ENCODE measurements around the gene CREB3L2. TPM values are rescaled to one million over a fixed set of nuclear protein-coding genes. Genes with fewer than 3 reads are reported as not detected.

Gene CREB3L2
- total RNA-seq, 2 experiments from 2014 or later: 23.7 to 27.2 TPM

- CTCF ChIA-PET: no interaction called here
- POLR2A ChIA-PET: no interaction called here
Observed at GRCh38 chr7:137888241-137888640, 113.6 kb downstream of the CREB3L2 start.

- POLR2A ChIA-PET: no interaction called here
- CTCF ChIA-PET: no interaction called here
Observed at GRCh38 chr7:137886746-137887145, 115.1 kb downstream of the CREB3L2 start.

GRCh38 chr7:137886281-137886680 is 115.6 kb downstream of the CREB3L2 start:
- CTCF ChIA-PET: no interaction called here
- POLR2A ChIA-PET: no interaction called here

GRCh38 chr7:137885678-137886077 is 116.2 kb downstream of the CREB3L2 start:
- POLR2A ChIA-PET: no interaction called here
- CTCF ChIA-PET: no interaction called here

- ChIA-PET POLR2A (no interaction called here), CTCF (no interaction called here)
Observed at GRCh38 chr7:137882806-137883205, 119.1 kb downstream of the CREB3L2 start.

- POLR2A ChIA-PET: no interaction called here
- CTCF ChIA-PET: no interaction called here
Observed at GRCh38 chr7:137882261-137882668, 119.6 kb downstream of the CREB3L2 start.

GRCh38 chr7:137881607-137882260 is 120.2 kb downstream of the CREB3L2 start:
- POLR2A ChIA-PET: no interaction called here
- CTCF ChIA-PET: no interaction called here

GRCh38 chr7:137880432-137880831 is 121.5 kb downstream of the CREB3L2 start:
- CTCF ChIA-PET: interaction anchor here (1.1 kb wide), 1 partner anchor 129 kb away, joined by 3 read pairs; no protein-coding TSS in a partner anchor
- POLR2A ChIA-PET: no interaction called here

GRCh38 chr7:137879357-137880158 is 122.3 kb downstream of the CREB3L2 start:
- CTCF ChIA-PET: no interaction called here
- POLR2A ChIA-PET: no interaction called here

GRCh38 chr7:137878333-137878961 is 123.4 kb downstream of the CREB3L2 start:
- ChIA-PET POLR2A (no interaction called here), CTCF (no interaction called here)

- ChIA-PET POLR2A (no interaction called here), CTCF (no interaction called here)
Observed at GRCh38 chr7:137877027-137877675, 124.7 kb downstream of the CREB3L2 start.

GRCh38 chr7:137875746-137876145 is 126.1 kb downstream of the CREB3L2 start:
- CTCF ChIA-PET: no interaction called here
- POLR2A ChIA-PET: no interaction called here

GRCh38 chr7:137873979-137874777 is 127.7 kb downstream of the CREB3L2 start:
- CTCF ChIA-PET: interaction anchor here (0.6 kb wide), 1 partner anchor 22 kb away, joined by 3 read pairs; no protein-coding TSS in a partner anchor
- POLR2A ChIA-PET: no interaction called here

GRCh38 chr7:137873524-137873923 is 128.4 kb downstream of the CREB3L2 start:
- CTCF ChIA-PET: no interaction called here
- POLR2A ChIA-PET: no interaction called here

- CTCF ChIA-PET: no interaction called here
Observed at GRCh38 chr7:137871170-137871915, 130.5 kb downstream of the CREB3L2 start.

GRCh38 chr7:137870684-137871083 is 131.2 kb downstream of the CREB3L2 start:
- ChIA-PET CTCF (no interaction called here), POLR2A (no interaction called here)

More at GRCh38 chr7:137871170-137871915, 130.5 kb downstream of the CREB3L2 start:
- POLR2A ChIA-PET: no interaction called here

GRCh38 chr7:137870078-137870477 is 131.8 kb downstream of the CREB3L2 start:
- CTCF ChIA-PET: no interaction called here
- POLR2A ChIA-PET: no interaction called here

- ChIA-PET POLR2A (no interaction called here), CTCF (no interaction called here)
Observed at GRCh38 chr7:137869260-137869659, 132.6 kb downstream of the CREB3L2 start.

- ChIA-PET CTCF (no interaction called here), POLR2A (no interaction called here)
Observed at GRCh38 chr7:137867289-137867688, 134.6 kb downstream of the CREB3L2 start.
